ENCODE measurements around the gene PLEKHG4. TPM values are rescaled to one million over a fixed set of nuclear protein-coding genes. Genes with fewer than 3 reads are reported as not detected.

Gene PLEKHG4
- total and polyA plus RNA-seq, 9 donors: 5.1 to 38.6 (median 27.6) TPM

DNA sequence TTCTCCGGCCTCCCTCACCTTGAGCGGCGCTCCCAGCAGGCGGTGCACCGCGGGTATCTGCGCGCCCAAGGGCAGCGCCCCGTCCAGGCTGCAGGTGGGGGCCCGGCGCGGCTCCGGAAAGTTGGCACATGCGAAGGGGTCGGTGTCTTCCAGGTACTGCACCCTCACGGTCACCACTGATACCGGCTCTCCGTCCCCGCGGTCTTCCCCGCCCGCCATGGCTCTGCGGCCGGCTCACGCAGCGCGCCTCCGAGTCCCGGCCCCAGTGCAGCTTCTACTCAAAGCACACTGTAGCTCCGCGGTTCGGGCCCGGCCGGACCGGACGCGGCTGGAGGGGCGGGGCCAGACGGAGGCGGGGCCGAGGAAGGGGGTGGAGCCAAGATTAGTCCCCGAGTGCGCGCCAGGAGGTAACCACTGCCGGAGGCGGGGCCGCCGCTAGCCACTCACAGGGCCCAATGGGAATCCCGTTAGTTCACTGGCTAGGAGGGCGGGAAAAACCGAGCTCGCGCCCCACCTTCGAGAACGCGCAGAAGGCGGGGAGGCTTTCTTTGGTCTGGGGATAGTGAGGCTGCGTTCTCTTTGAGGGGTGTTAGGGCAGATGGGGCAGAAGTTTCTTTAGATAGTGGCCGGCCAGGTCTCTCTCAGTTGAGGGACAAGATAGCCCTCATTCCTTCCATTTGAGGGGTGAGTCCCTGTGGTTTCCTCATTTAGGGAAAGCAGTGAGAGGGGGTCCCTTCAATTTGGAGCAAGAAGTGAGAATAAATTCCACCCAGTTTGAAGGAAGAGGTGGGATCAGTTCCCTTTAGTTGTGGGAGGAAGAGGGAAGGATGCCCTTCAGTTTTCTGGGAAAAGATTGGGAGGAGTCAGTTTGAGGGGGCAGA is 31.9 kb upstream of the PLEKHG4 start, which contains the start of gene FHOD1:
TSS of gene FHOD1 (minus strand) at position 290 of the 881 bp plus-strand sequence. CDS start at position 219, 71 bp downstream.
- no peak for TF ChIP-seq EP300 (IDR thresholded peaks at IDR 0.05)
- peak; percentile 60 for TF ChIP-seq POLR2A (IDR thresholded peaks at IDR 0.05)
- TF ChIP-seq, protein P1, sequence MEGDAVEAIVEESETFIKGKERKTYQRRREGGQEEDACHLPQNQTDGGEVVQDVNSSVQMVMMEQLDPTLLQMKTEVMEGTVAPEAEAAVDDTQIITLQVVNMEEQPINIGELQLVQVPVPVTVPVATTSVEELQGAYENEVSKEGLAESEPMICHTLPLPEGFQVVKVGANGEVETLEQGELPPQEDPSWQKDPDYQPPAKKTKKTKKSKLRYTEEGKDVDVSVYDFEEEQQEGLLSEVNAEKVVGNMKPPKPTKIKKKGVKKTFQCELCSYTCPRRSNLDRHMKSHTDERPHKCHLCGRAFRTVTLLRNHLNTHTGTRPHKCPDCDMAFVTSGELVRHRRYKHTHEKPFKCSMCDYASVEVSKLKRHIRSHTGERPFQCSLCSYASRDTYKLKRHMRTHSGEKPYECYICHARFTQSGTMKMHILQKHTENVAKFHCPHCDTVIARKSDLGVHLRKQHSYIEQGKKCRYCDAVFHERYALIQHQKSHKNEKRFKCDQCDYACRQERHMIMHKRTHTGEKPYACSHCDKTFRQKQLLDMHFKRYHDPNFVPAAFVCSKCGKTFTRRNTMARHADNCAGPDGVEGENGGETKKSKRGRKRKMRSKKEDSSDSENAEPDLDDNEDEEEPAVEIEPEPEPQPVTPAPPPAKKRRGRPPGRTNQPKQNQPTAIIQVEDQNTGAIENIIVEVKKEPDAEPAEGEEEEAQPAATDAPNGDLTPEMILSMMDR (IDR thresholded peaks at IDR 0.05): no peak
- Histone ChIP-seq H3K4me3 (peak within 1 kb of the TSS; percentile 79), H3K27me3 (no peaks in the 10 kb centered on the region), H3K27ac (peak within 1 kb of the TSS; percentile 61 to 85), H3K9me3 (no peaks in the 10 kb centered on the region), H3K36me3 (no peaks in the 10 kb centered on the region), H3K4me1 (ENCODE audit: insufficient read depth) (peaks cover 12% of the 10 kb centered on the region)
- intact Hi-C loops (cut with DNase I): no loop called here
- peak; percentile 98 to 100 (median 99) for DNase-seq
- WGBS, 3 donors: 0 to 1% (median 0%) methylated on average over 60 of the region's 60 CpGs

DNA sequence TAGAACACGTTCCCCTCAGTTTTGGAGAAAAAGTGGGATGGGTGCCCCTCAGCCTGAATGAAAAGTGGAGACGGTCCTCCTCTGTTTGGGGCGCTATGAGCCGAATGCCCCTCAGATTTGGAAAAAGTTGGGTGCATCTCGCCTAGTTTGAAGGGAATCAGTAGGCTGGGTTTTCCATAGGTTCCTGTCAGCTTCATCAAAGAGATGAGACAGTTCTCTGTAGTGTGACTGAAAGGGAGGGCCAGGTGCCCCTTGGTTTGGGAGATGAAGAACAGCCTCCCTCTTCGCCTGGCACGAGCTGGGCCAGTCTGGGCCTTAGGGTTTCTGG is 31.3 kb upstream of the PLEKHG4 start:
- no peak for DNase-seq
- peaks cover 12% of the 10 kb centered on the region for H3K4me1 ChIP-seq (ENCODE audit: insufficient read depth)
- no peaks in the 10 kb centered on the region for H3K36me3 ChIP-seq
- TF ChIP-seq, protein P1 (IDR thresholded peaks at IDR 0.05): no peak
- TF ChIP-seq EP300 (IDR thresholded peaks at IDR 0.05) (no peak), POLR2A (IDR thresholded peaks at IDR 0.05) (no peak)
- no peak overlapping the region for H3K27ac ChIP-seq
- H3K9me3 ChIP-seq: no peaks in the 10 kb centered on the region
- no peaks in the 10 kb centered on the region for H3K27me3 ChIP-seq
- 3 to 5% (median 3%) methylated on average over 7 of the region's 7 CpGs for WGBS, 3 donors
- intact Hi-C loops (cut with DNase I): no loop called here
- peak overlapping the region; percentile 34 for H3K4me3 ChIP-seq

DNA sequence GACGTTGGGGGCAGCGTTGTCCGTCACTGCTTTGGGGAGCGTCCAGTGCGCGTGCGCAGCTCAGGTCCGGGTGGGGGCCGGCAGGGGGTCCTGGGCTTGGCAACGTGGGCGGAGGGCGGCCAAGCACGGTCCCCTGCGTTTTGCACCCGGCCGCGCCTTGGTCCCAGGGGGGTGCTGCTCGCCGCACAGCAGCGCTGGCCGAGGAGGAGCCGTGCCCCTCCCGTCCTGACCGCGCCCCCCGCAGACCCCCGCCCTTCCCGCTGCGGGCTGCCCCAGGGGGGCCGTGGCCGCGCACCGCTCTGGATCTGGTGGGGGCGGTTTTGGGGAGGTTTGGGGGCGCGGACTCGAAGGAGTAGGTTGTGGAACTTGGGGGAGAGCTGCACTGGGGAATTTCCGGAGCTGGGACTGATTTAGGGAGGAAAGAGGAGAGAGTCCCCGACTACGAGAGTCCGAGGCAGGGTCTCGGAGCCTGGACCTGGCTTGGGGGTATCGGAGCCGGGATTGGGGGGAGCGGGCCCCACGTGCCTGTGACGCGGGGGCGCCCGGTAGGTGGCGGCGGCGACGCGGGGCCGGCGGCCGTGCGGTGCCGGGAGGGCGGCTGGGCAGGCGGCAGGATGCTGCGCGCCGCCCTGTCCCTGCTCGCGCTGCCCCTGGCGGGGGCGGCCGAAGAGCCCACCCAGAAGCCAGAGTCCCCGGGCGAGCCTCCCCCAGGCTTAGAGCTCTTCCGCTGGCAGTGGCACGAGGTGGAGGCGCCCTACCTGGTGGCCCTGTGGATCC is 30.7 kb upstream of the PLEKHG4 start, which contains the start of gene SLC9A5:
TSS of gene SLC9A5 (plus strand) at position 579 of the 777 bp plus-strand sequence. CDS start at position 615, 36 bp downstream.
- DNase-seq: peak in 4 of 5 donors; percentile 51 to 69 (median 64)
- WGBS, 3 donors: 0 to 1% (median 1%) methylated on average over 52 to 75 of the region's 75 CpGs
- peak within 1 kb of the TSS; percentile 34 for H3K4me3 ChIP-seq
- H3K36me3 ChIP-seq: no peaks in the 10 kb centered on the region
- H3K27me3 ChIP-seq: no peaks in the 10 kb centered on the region
- peaks cover 12% of the 10 kb centered on the region for H3K4me1 ChIP-seq (ENCODE audit: insufficient read depth)
- intact Hi-C loops (cut with DNase I): no loop called here
- H3K9me3 ChIP-seq: no peaks in the 10 kb centered on the region
- TF ChIP-seq EP300 (IDR thresholded peaks at IDR 0.05): no peak
- TF ChIP-seq, protein P1 (IDR thresholded peaks at IDR 0.05): peak in 1 of 3 donors; percentile 50
- peak; percentile 9 for TF ChIP-seq POLR2A (IDR thresholded peaks at IDR 0.05)
- no peak within 1 kb of the TSS for H3K27ac ChIP-seq

Data from ovary (tissue), 9 donors.